ENCODE data around the gene SMURF2. TPM values are rescaled to one million over a fixed set of nuclear protein-coding genes. Genes with fewer than 3 reads are reported as not detected.

The SMURF2 gene
- total and polyA plus RNA-seq, 2 donors (not counting 1 experiment from before 2014, with no cell fraction given), result 96.3 to 108 TPM

- peaks cover 13% of the 10 kb centered on the region for H4K20me1 ChIP-seq (ENCODE audit: control insufficient read depth, extremely low read depth, insufficient read depth, low read length)
- no peaks in the 10 kb centered on the region for H3K27me3 ChIP-seq (ENCODE audit: control insufficient read depth, insufficient read depth, low read length)
- no peak for TF ChIP-seq EZH2 (IDR thresholded peaks at IDR 0.05; ENCODE audit: low read length, missing control alignments)
- no peak for TF ChIP-seq CTCF (conservative IDR thresholded peaks at IDR 0.05 in 1 of 2, IDR thresholded peaks at IDR 0.05 in 1 of 2; ENCODE audit: low read depth in 1 of 2, low read length in 2 of 2)
- no peaks in the 10 kb centered on the region for H3K9me3 ChIP-seq (ENCODE audit: control insufficient read depth, insufficient read depth, low read depth, low read length)
- peak overlapping the region; percentile 95 for H3K9ac ChIP-seq (ENCODE audit: insufficient read depth, low read length)
- peak overlapping the region; percentile 74 to 100 (median 92) for H3K4me3 ChIP-seq (replicated peaks in 1 of 4; ENCODE audit: control extremely low read depth in 1 of 4, insufficient read depth in 1 of 4, low read depth in 3 of 4, low read length in 4 of 4)
- H3K4me2 ChIP-seq (ENCODE audit: extremely low read depth, insufficient read depth, low read length), result peak overlapping the region; percentile 71
- peak overlapping the region; percentile 97 for H3K27ac ChIP-seq (ENCODE audit: insufficient read depth, low read length)
- H2AFZ ChIP-seq (ENCODE audit: low read length), result no peak overlapping the region
- peaks cover 87% of the 10 kb centered on the region for H3K79me2 ChIP-seq (ENCODE audit: control insufficient read depth, insufficient read depth, low read length)
- H3K36me3 ChIP-seq (ENCODE audit: control insufficient read depth, insufficient read depth, low read length), result peaks cover 27% of the 10 kb centered on the region
- H3K4me1 ChIP-seq (ENCODE audit: control insufficient read depth, extremely low read depth, insufficient read depth, low read length), result peaks cover 12% of the 10 kb centered on the region
- DNase-seq (ENCODE audit: low read depth in 2 of 2), result peak in 1 of 2 donors; percentile 80
Measured at GRCh38 chr17:64504769-64505339, 157.3 kb downstream of the SMURF2 start.

- H3K36me3 ChIP-seq (ENCODE audit: control insufficient read depth, insufficient read depth, low read length), result peaks cover 27% of the 10 kb centered on the region
- peaks cover 12% of the 10 kb centered on the region for H3K4me1 ChIP-seq (ENCODE audit: control insufficient read depth, extremely low read depth, insufficient read depth, low read length)
- TF ChIP-seq CTCF (conservative IDR thresholded peaks at IDR 0.05 in 1 of 2, IDR thresholded peaks at IDR 0.05 in 1 of 2; ENCODE audit: low read depth in 1 of 2, low read length in 2 of 2) (no peak), EZH2 (IDR thresholded peaks at IDR 0.05; ENCODE audit: low read length, missing control alignments) (no peak)
- no peak for DNase-seq (ENCODE audit: low read depth in 2 of 2)
- H3K9ac ChIP-seq (ENCODE audit: insufficient read depth, low read length), result peak overlapping the region; percentile 95
- peak overlapping the region; percentile 71 for H3K4me2 ChIP-seq (ENCODE audit: extremely low read depth, insufficient read depth, low read length)
- H3K27me3 ChIP-seq (ENCODE audit: control insufficient read depth, insufficient read depth, low read length), result no peaks in the 10 kb centered on the region
- H2AFZ ChIP-seq (ENCODE audit: low read length), result no peak overlapping the region
- peak overlapping the region; percentile 74 to 100 (median 92) for H3K4me3 ChIP-seq (replicated peaks in 1 of 4; ENCODE audit: control extremely low read depth in 1 of 4, insufficient read depth in 1 of 4, low read depth in 3 of 4, low read length in 4 of 4)
- no peaks in the 10 kb centered on the region for H3K9me3 ChIP-seq (ENCODE audit: control insufficient read depth, insufficient read depth, low read depth, low read length)
- H4K20me1 ChIP-seq (ENCODE audit: control insufficient read depth, extremely low read depth, insufficient read depth, low read length), result peaks cover 13% of the 10 kb centered on the region
- peak overlapping the region; percentile 30 for H3K27ac ChIP-seq (ENCODE audit: insufficient read depth, low read length)
- peaks cover 82% of the 10 kb centered on the region for H3K79me2 ChIP-seq (ENCODE audit: control insufficient read depth, insufficient read depth, low read length)
Measured at GRCh38 chr17:64503821-64504768, 158.0 kb downstream of the SMURF2 start.

- H3K4me1 ChIP-seq (ENCODE audit: control insufficient read depth, extremely low read depth, insufficient read depth, low read length), result peaks cover 12% of the 10 kb centered on the region
- H3K4me3 ChIP-seq (replicated peaks in 1 of 4; ENCODE audit: control extremely low read depth in 1 of 4, insufficient read depth in 1 of 4, low read depth in 3 of 4, low read length in 4 of 4), result peak overlapping the region; percentile 74 to 100 (median 92)
- peak overlapping the region; percentile 30 for H3K27ac ChIP-seq (ENCODE audit: insufficient read depth, low read length)
- H3K4me2 ChIP-seq (ENCODE audit: extremely low read depth, insufficient read depth, low read length), result peak overlapping the region; percentile 71
- no peak for DNase-seq (ENCODE audit: low read depth in 2 of 2)
- H2AFZ ChIP-seq (ENCODE audit: low read length), result no peak overlapping the region
- peaks cover 15% of the 10 kb centered on the region for H4K20me1 ChIP-seq (ENCODE audit: control insufficient read depth, extremely low read depth, insufficient read depth, low read length)
- H3K27me3 ChIP-seq (ENCODE audit: control insufficient read depth, insufficient read depth, low read length), result no peaks in the 10 kb centered on the region
- peaks cover 75% of the 10 kb centered on the region for H3K79me2 ChIP-seq (ENCODE audit: control insufficient read depth, insufficient read depth, low read length)
- no peaks in the 10 kb centered on the region for H3K9me3 ChIP-seq (ENCODE audit: control insufficient read depth, insufficient read depth, low read depth, low read length)
- no peak overlapping the region for H3K9ac ChIP-seq (ENCODE audit: insufficient read depth, low read length)
- H3K36me3 ChIP-seq (ENCODE audit: control insufficient read depth, insufficient read depth, low read length), result peaks cover 29% of the 10 kb centered on the region
- no peak for TF ChIP-seq CTCF (conservative IDR thresholded peaks at IDR 0.05 in 1 of 2, IDR thresholded peaks at IDR 0.05 in 1 of 2; ENCODE audit: low read depth in 1 of 2, low read length in 2 of 2)
- TF ChIP-seq EZH2 (IDR thresholded peaks at IDR 0.05; ENCODE audit: low read length, missing control alignments), result no peak
Measured at GRCh38 chr17:64503341-64503740, 158.8 kb downstream of the SMURF2 start.
